ENCODE data around the gene XKRX. TPM values are rescaled to one million over a fixed set of nuclear protein-coding genes. Genes with fewer than 3 reads are reported as not detected.

XKRX gene
- total and polyA plus RNA-seq, 4 donors: under 0.01 TPM; not detected in 3

- DNase-seq (ENCODE audit: low spot score): no peak
- peaks cover 0 to 8% (median 3%) of the 10 kb centered on the region in 4 donors for H3K9me3 ChIP-seq (ENCODE audit: control insufficient read depth in 4 of 4, low read length in 3 of 4)
- H3K27ac ChIP-seq (ENCODE audit: low read depth in 1 of 2, low read length in 2 of 2): no peak overlapping the region
- H3K9ac ChIP-seq (ENCODE audit: low read depth in 1 of 2, low read length in 2 of 2): no peak overlapping the region
- TF ChIP-seq YY1 (IDR thresholded peaks at IDR 0.05): no peak
- TF ChIP-seq GABPA (IDR thresholded peaks at IDR 0.05 in 1 of 2, conservative IDR thresholded peaks at IDR 0.05 in 1 of 2): no peak
- no peak for TF ChIP-seq FOXA2 (IDR thresholded peaks at IDR 0.05)
- TF ChIP-seq SP1 (IDR thresholded peaks at IDR 0.05): no peak
- TF ChIP-seq ZBTB33 (IDR thresholded peaks at IDR 0.05): no peak
- no peak for TF ChIP-seq RAD21 (IDR thresholded peaks at IDR 0.05)
- no peak for TF ChIP-seq CTCF (IDR thresholded peaks at IDR 0.05; ENCODE audit: low read depth, low read length, missing input control)
- TF ChIP-seq TAF1 (conservative IDR thresholded peaks at IDR 0.05): no peak
- TF ChIP-seq ATF3 (IDR thresholded peaks at IDR 0.05): no peak
- TF ChIP-seq HNF4A (conservative IDR thresholded peaks at IDR 0.05): no peak
- TF ChIP-seq NR2F2 (IDR thresholded peaks at IDR 0.05): no peak
- no peak for TF ChIP-seq JUND (IDR thresholded peaks at IDR 0.05)
- TF ChIP-seq MAX (IDR thresholded peaks at IDR 0.05): no peak
- no peak for TF ChIP-seq FOXA1 (IDR thresholded peaks at IDR 0.05)
- no peak for TF ChIP-seq HNF4G (IDR thresholded peaks at IDR 0.05)
- no peak for TF ChIP-seq EGR1 (IDR thresholded peaks at IDR 0.05; ENCODE audit: low read depth in 2 of 2)
- peaks cover 0 to 6% (median 2%) of the 10 kb centered on the region in 4 donors for H3K4me1 ChIP-seq (ENCODE audit: control insufficient read depth in 4 of 4, insufficient read depth in 4 of 4, low read length in 3 of 4)
- H3K4me3 ChIP-seq (ENCODE audit: low read depth in 1 of 3, low read length in 3 of 3): no peak overlapping the region
- H3K27me3 ChIP-seq (ENCODE audit: control insufficient read depth in 4 of 4, insufficient read depth in 4 of 4, low read length in 3 of 4): no peaks in the 10 kb centered on the region
- WGBS: 88% methylated on average over 3 of the region's 3 CpGs
- H3K36me3 ChIP-seq (ENCODE audit: control insufficient read depth in 4 of 4, insufficient read depth in 3 of 4, low read depth in 1 of 4, low read length in 3 of 4): no peaks in the 10 kb centered on the region
Measured at GRCh38 chrX:100931925-100932285, 3.2 kb upstream of the XKRX start.

- H3K9ac ChIP-seq (ENCODE audit: low read depth in 1 of 2, low read length in 2 of 2): no peak overlapping the region
- TF ChIP-seq SP1 (IDR thresholded peaks at IDR 0.05) (no peak), FOXA1 (IDR thresholded peaks at IDR 0.05) (no peak), MAX (IDR thresholded peaks at IDR 0.05) (no peak), ATF3 (IDR thresholded peaks at IDR 0.05) (no peak), RAD21 (IDR thresholded peaks at IDR 0.05) (no peak), REST (IDR thresholded peaks at IDR 0.05) (no peak), TAF1 (conservative IDR thresholded peaks at IDR 0.05) (no peak), HNF4A (conservative IDR thresholded peaks at IDR 0.05) (no peak), RXRA (IDR thresholded peaks at IDR 0.05) (no peak)
- H3K36me3 ChIP-seq (ENCODE audit: control insufficient read depth in 4 of 4, insufficient read depth in 3 of 4, low read depth in 1 of 4, low read length in 3 of 4): no peaks in the 10 kb centered on the region
- no peak for DNase-seq (ENCODE audit: low spot score)
- no peak overlapping the region for H3K27ac ChIP-seq (ENCODE audit: low read depth in 1 of 2, low read length in 2 of 2)
- WGBS: 80% methylated on average over 4 of the region's 4 CpGs
- H3K9me3 ChIP-seq (ENCODE audit: control insufficient read depth in 4 of 4, low read length in 3 of 4): peaks cover 0 to 8% (median 3%) of the 10 kb centered on the region in 4 donors
- no peaks in the 10 kb centered on the region for H3K27me3 ChIP-seq (ENCODE audit: control insufficient read depth in 4 of 4, insufficient read depth in 4 of 4, low read length in 3 of 4)
- H3K4me1 ChIP-seq (ENCODE audit: control insufficient read depth in 4 of 4, insufficient read depth in 4 of 4, low read length in 3 of 4): peaks cover 0 to 6% (median 2%) of the 10 kb centered on the region in 4 donors
- no peak overlapping the region for H3K4me3 ChIP-seq (ENCODE audit: low read depth in 1 of 3, low read length in 3 of 3)
Measured at GRCh38 chrX:100931218-100931924, 2.7 kb upstream of the XKRX start.

Data from liver (tissue), 9 donors.